ENCODE data around the gene DLG2. TPM values are rescaled to one million over a fixed set of nuclear protein-coding genes. Genes with fewer than 3 reads are reported as not detected.
"Not testable (repeated sequence)": the region's sequence is repeated elsewhere in the genome, so short reads cannot be mapped to it uniquely, and the experiment has no call there.

Gene DLG2
- total RNA-seq, 1 donor = 3.0 TPM

DNA sequence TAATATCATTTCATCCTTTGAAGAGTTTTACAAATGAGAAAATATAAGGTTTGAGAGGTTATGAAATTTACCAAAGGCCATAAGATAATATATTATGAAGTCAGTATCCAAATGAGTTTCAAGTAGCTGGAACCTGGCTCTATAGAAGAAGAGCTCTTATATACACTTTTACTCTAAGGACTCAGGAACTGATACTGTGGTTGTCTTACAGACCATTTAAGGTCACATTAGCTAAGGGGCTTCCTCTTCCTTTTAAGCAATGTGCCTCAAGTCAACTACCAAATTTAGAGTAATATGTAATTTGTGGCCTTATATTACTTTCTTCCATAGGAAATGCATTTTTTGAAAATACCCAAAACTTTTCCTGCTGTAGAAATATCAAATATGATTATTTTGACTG, 369.3 kb downstream of the DLG2 start:
- TF ChIP-seq, protein P1, sequence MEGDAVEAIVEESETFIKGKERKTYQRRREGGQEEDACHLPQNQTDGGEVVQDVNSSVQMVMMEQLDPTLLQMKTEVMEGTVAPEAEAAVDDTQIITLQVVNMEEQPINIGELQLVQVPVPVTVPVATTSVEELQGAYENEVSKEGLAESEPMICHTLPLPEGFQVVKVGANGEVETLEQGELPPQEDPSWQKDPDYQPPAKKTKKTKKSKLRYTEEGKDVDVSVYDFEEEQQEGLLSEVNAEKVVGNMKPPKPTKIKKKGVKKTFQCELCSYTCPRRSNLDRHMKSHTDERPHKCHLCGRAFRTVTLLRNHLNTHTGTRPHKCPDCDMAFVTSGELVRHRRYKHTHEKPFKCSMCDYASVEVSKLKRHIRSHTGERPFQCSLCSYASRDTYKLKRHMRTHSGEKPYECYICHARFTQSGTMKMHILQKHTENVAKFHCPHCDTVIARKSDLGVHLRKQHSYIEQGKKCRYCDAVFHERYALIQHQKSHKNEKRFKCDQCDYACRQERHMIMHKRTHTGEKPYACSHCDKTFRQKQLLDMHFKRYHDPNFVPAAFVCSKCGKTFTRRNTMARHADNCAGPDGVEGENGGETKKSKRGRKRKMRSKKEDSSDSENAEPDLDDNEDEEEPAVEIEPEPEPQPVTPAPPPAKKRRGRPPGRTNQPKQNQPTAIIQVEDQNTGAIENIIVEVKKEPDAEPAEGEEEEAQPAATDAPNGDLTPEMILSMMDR (IDR thresholded peaks at IDR 0.05; ENCODE audit: insufficient read depth, low read length) = no peak
- DNase-seq (ENCODE audit: low read depth) = no peak
- no peak overlapping the region for H3K4me3 ChIP-seq (ENCODE audit: low read depth, low read length)

DNA sequence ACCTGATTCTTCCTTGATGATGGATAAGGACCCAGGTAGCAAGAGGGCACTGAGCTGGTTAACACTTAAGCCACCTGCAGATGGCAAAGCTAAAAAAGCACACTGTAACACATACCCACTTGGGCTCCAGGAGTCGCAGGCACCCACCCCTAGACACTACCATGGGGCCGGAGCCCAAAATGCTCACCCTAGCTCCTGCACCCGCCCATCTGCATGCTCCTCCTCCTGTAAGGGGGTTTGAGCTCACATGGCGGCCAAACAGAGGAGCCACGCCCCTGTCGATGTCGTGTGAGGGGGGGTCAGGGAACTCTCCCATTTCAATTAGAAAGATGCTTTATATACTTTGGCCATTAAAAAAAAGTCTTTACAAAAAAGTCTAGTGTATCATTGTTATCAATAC, 370.7 kb downstream of the DLG2 start:
- no peak overlapping the region for H3K4me3 ChIP-seq (ENCODE audit: low read depth, low read length)
- TF ChIP-seq, protein P1 (IDR thresholded peaks at IDR 0.05; ENCODE audit: insufficient read depth, low read length) = no peak
- DNase-seq (ENCODE audit: low read depth) = no peak

DNA sequence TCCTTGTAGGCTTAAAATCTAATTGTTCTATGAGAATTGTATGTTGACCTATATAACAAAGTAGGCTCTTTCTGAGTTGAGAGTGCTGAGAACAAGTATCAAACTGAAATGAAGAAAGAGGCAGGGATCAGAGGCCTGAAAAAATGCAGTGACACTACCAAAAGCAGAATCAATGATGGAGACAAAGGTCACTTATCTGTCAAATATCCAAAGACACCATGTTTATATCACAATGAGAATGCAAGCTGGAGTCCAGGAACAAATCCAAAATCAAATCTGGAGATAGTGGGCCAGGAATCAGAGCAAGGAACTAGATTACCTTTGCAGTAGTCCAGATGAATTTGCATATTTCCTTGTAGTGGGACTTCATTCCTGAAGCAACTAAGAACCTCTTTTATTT, 377.7 kb downstream of the DLG2 start:
- no peak for DNase-seq (ENCODE audit: low read depth)
- no peak overlapping the region for H3K4me3 ChIP-seq (ENCODE audit: low read depth, low read length)
- TF ChIP-seq, protein P1 (IDR thresholded peaks at IDR 0.05; ENCODE audit: insufficient read depth, low read length) = no peak

DNA sequence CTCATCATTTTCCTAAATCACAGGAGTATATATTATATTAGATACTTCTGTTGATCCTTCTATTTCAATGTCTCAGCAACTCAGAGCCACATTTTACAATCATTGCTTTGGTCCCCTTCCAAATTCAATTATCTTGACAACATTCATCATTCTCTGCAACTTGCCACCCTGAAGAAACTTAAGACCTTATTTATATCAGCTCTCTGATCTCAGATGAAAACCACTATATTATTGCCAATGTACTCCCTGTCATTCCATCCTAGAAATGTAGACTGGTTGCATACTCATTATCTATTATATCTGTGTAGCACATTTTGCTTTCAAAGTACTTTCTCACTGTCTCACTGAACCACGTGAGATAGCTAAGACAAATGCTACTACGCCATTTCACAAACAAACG, 379.3 kb downstream of the DLG2 start:
- TF ChIP-seq, protein P1 (IDR thresholded peaks at IDR 0.05; ENCODE audit: insufficient read depth, low read length) = no peak
- no peak for DNase-seq (ENCODE audit: low read depth)
- H3K4me3 ChIP-seq (ENCODE audit: low read depth, low read length) = no peak overlapping the region

DNA sequence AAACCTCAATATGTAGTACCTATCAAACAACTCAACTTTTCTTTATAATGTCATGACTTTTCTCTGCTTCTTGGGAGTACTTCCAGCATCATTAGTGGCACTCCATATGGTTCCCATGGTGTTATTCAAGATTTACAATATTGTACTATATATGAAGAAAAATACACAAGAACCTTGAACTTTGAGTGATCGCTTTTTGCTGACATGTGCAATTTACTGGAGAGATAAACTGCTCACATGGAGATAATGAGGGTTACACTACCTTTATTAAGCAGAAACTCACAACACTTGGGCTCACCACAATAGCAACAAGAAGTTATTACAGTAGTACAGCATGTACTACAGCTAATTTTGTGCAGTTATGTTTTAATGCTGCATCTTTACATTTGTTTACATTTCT, 388.2 kb downstream of the DLG2 start:
- H3K4me3 ChIP-seq (ENCODE audit: low read depth, low read length) = no peak overlapping the region
- TF ChIP-seq, protein P1 (IDR thresholded peaks at IDR 0.05; ENCODE audit: insufficient read depth, low read length) = no peak
- DNase-seq (ENCODE audit: low read depth) = no peak

- not testable (repeated sequence) for DNase-seq (ENCODE audit: low read depth); H3K4me3 ChIP-seq (ENCODE audit: low read depth, low read length)
Measured at GRCh38 chr11:85238038-85238437, 389.1 kb downstream of the DLG2 start.

DNA sequence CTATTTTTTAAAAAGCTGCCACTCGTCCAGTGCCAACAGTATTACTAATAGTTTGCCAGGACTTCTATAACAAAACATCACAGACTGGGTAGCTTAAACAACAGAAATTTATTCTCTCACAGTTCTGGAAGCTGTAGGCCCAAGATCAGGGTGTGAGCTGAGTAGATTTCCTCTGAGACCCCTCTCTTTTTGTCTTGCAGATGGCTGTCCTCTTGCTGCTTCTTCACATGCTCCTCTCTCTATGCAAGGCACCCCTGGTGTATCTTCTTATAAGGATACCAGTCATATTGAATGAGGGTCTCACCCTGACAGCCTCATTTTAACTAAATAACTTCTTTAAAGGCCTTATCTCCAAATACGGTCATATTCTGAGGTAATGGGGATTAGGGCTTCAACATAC, 390.9 kb downstream of the DLG2 start:
- TF ChIP-seq, protein P1 (IDR thresholded peaks at IDR 0.05; ENCODE audit: insufficient read depth, low read length) = no peak
- no peak overlapping the region for H3K4me3 ChIP-seq (ENCODE audit: low read depth, low read length)
- no peak for DNase-seq (ENCODE audit: low read depth)
